ENCODE results near the gene GGNBP2.

DNA sequence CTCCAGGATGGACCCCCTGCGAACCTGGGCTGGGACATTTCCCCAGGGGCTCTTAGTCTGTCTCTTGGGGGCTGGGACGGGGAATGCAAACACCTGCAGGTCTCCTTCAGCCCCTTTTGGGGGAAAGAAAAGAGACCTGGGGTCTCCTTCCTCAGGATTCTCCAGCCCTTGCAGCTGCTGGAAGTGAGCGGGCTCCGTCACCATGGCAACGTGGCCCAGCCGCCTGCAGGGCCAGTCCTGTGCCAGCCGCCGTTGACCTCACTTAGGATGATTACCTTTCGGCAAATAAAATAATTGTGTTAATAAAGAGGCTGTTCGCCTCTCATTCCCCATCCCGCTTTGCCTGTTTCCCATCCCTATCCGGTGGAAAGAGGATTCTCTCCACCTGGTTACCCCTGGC, 82.4 kb downstream of the GGNBP2 start:
- TF ChIP-seq POLR2A (IDR thresholded peaks at IDR 0.05; ENCODE audit: low read length) (no peak), GATA1 (IDR thresholded peaks at IDR 0.05; ENCODE audit: low read depth, low read length) (no peak)

Measured in erythroblast (primary cell).